Natural killer cell (primary cell): ENCODE results near the gene UTF1. TPM values are rescaled to one million over a fixed set of nuclear protein-coding genes. Genes with fewer than 3 reads are reported as not detected.
"Not testable (repeated sequence)": the region's sequence is repeated elsewhere in the genome, so short reads cannot be mapped to it uniquely, and the experiment has no call there.

ENCODE experiments used
- ATAC-seq, 3 donors: fragments of 150-1000 bp in 2 of 3; fragments of 200-7000 bp in 1 of 3; cut with Tn5 transposase; 1 replicate in 1 of 3; 2 replicates in 2 of 3; pipeline ENCODE4 v1.10.0; 2021; ENCODE audit warnings: mild to moderate bottlenecking in 2 of 3, moderate library complexity in 2 of 3
- DNase-seq, 2 donors: peaks; one replicate each; pipeline versions ENCODE4 v3.0.0 to v3.0.0-alpha.2; 2013 to 2021; ENCODE audit warnings: mixed read lengths in 1 of 2
- H3K27ac ChIP-seq: one replicate; pipeline ENCODE4 v1.5.1; 2013; ENCODE audit warnings: mild to moderate bottlenecking, low read length
- H3K27me3 ChIP-seq: one replicate; pipeline ENCODE4 v1.6.1; 2013; ENCODE audit warnings: low read length; ENCODE audit not compliant: control insufficient read depth, insufficient read depth
- H3K36me3 ChIP-seq: one replicate; pipeline ENCODE4 v1.6.1; 2013; ENCODE audit warnings: low read length; ENCODE audit not compliant: control insufficient read depth, insufficient read depth
- H3K4me1 ChIP-seq: one replicate; pipeline ENCODE4 v1.6.1; 2013; ENCODE audit warnings: low read length; ENCODE audit not compliant: control insufficient read depth, insufficient read depth
- H3K4me3 ChIP-seq: one replicate; pipeline ENCODE4 v1.5.1; 2013; ENCODE audit warnings: low read length
- H3K9me3 ChIP-seq: one replicate; pipeline ENCODE4 v1.6.1; 2013; ENCODE audit warnings: low read length; ENCODE audit not compliant: control insufficient read depth, insufficient read depth
- H3K27ac Mint-ChIP-seq, 2 donors: one replicate each; pipeline ENCODE4 v1.8.0; 2022; ENCODE audit warnings: mild to moderate bottlenecking in 2 of 2, mixed read lengths in 2 of 2, moderate library complexity in 1 of 2
- H3K27me3 Mint-ChIP-seq, 2 donors: one replicate each; pipeline ENCODE4 v1.8.0; 2022; ENCODE audit warnings: low read depth in 2 of 2, mixed read lengths in 2 of 2
- H3K36me3 Mint-ChIP-seq: one replicate; pipeline ENCODE4 v1.8.0; 2022; ENCODE audit warnings: mixed read lengths
- H3K4me1 Mint-ChIP-seq, 2 donors: one replicate each; pipeline ENCODE4 v1.8.0; 2022; ENCODE audit warnings: mixed read lengths in 2 of 2
- H3K4me3 Mint-ChIP-seq: one replicate; pipeline ENCODE4 v1.8.0; 2022; ENCODE audit warnings: mild to moderate bottlenecking, moderate library complexity, mixed read lengths
- H3K9me3 Mint-ChIP-seq, 2 donors: one replicate each; pipeline ENCODE4 v1.8.0; 2022; ENCODE audit warnings: mixed read lengths in 2 of 2
- WGBS: methylation state at CpG from one replicate; pipeline ENCODE4 v1.1.7; 2013; ENCODE audit warnings: missing lambda C conversion rate; ENCODE audit not compliant: insufficient coverage; 5-methylcytosine and 5-hydroxymethylcytosine counted together
- intact Hi-C: fragments of 100-400 bp; cut with micrococcal nuclease; formaldehyde crosslinking; loops from one replicate; pipeline ENCODE4 v1.14.2; 2022
- total RNA-seq, 4 donors: library from RNA; stranded (reverse); fragments of 120-200 nt in 1 of 4; gene quantifications; one replicate each; pipeline versions ENCODE4 v1.2.3 to v1.2.4, GENCODE V29; 2013 to 2022
- TF ChIP-seq, protein P1 (sequence below): fragments of 200-600 bp; IDR thresholded peaks from one replicate; pipeline ENCODE4 v1.8.0; 2022; ENCODE audit warnings: antibody characterized with exemption

The UTF1 gene
- total RNA-seq, 3 donors from 2014 or later (not counting 1 experiment from before 2014, with no cell fraction given): 0.31 to 0.33 TPM; not detected in 1

DNA sequence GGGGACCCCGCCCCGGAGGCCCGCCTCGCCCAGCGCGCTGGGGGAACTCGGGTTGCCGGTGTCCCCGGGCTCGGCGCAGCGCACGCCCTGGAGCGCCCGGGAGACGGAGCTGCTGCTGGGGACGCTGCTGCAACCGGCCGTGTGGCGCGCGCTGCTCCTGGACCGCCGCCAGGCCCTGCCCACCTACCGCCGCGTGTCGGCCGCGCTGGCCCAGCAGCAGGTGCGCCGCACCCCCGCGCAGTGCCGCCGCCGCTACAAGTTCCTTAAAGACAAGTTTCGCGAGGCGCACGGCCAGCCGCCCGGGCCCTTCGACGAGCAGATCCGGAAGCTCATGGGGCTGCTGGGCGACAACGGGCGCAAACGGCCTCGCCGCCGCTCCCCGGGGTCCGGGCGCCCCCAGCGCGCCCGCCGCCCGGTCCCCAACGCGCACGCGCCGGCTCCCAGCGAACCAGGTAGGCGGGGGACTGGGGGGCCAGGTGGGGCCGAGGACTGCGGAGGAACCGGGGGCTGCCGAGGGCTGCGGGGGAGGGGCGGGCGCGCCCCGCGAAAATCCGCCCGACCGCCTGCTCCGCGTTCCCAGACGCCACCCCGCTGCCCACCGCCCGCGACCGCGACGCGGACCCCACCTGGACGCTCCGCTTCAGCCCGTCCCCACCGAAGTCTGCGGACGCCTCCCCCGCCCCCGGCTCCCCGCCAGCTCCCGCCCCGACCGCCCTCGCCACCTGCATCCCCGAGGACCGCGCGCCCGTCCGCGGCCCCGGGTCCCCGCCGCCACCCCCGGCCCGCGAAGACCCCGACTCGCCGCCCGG, 574 bp downstream of the UTF1 start:
- H3K4me3 Mint-ChIP-seq: peak overlapping the region; percentile 53
- intact Hi-C loops: no loop called here
- peaks cover 13% of the 10 kb centered on the region for H3K4me1 ChIP-seq
- peaks cover 0 to 16% of the 10 kb centered on the region in 2 donors for H3K4me1 Mint-ChIP-seq
- peaks cover 43 to 50% of the 10 kb centered on the region in 2 donors for H3K27me3 Mint-ChIP-seq
- no peaks in the 10 kb centered on the region for H3K36me3 Mint-ChIP-seq
- ATAC-seq (peak in 2 of 3 donors; percentile 36 to 43), DNase-seq (peak in 1 of 2 donors; percentile 34)
- no peak overlapping the region for H3K4me3 ChIP-seq
- no peaks in the 10 kb centered on the region for H3K9me3 ChIP-seq
- TF ChIP-seq, protein P1, sequence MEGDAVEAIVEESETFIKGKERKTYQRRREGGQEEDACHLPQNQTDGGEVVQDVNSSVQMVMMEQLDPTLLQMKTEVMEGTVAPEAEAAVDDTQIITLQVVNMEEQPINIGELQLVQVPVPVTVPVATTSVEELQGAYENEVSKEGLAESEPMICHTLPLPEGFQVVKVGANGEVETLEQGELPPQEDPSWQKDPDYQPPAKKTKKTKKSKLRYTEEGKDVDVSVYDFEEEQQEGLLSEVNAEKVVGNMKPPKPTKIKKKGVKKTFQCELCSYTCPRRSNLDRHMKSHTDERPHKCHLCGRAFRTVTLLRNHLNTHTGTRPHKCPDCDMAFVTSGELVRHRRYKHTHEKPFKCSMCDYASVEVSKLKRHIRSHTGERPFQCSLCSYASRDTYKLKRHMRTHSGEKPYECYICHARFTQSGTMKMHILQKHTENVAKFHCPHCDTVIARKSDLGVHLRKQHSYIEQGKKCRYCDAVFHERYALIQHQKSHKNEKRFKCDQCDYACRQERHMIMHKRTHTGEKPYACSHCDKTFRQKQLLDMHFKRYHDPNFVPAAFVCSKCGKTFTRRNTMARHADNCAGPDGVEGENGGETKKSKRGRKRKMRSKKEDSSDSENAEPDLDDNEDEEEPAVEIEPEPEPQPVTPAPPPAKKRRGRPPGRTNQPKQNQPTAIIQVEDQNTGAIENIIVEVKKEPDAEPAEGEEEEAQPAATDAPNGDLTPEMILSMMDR: no peak
- no peaks in the 10 kb centered on the region for H3K36me3 ChIP-seq
- no peak overlapping the region for H3K27ac ChIP-seq
- no peaks in the 10 kb centered on the region for H3K9me3 Mint-ChIP-seq
- H3K27me3 ChIP-seq: peaks cover 26% of the 10 kb centered on the region
- WGBS: 3% methylated on average over 122 of the region's 122 CpGs
- H3K27ac Mint-ChIP-seq: no peak overlapping the region

DNA sequence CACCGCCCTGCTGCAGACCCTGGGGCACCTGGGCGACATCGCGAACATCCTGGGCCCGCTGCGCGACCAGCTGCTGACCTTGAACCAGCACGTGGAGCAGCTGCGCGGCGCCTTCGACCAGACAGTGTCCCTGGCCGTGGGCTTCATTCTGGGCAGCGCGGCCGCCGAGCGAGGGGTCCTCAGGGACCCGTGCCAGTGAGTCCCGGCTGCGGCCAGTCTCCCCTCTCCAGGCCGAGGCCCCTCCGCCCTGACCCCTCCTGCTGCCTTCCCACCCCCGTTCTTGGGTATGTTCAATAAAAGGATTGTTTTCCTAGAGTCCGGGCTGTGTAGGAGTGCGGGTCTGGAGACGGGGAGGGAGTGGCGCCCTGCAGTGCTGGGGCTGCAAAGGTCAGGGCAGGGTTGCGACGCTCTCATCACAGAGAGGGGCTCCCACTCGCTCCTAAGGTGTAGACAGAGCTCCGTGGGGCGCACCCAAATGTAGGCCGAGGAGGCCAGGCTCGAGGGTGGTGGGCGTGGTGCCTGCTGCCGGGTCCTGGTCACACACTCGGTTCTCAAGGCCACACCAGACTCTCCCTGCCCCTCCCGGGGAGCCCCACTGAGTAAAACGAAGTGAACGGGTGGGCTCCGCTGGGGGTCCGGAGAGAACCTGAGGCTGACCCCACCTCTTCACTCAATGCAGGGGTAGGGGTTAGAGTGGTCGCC, 1.4 kb downstream of the UTF1 start:
- TF ChIP-seq, protein P1: no peak
- Histone ChIP-seq H3K4me3 (no peak overlapping the region), H3K4me1 (peaks cover 21% of the 10 kb centered on the region), H3K27me3 (peaks cover 33% of the 10 kb centered on the region), H3K36me3 (no peaks in the 10 kb centered on the region), H3K9me3 (no peaks in the 10 kb centered on the region), H3K27ac (no peak overlapping the region)
- intact Hi-C loops: no loop called here
- Mint-ChIP-seq H3K36me3 (no peaks in the 10 kb centered on the region), H3K9me3 (no peaks in the 10 kb centered on the region), H3K4me3 (no peak overlapping the region), H3K27ac (no peak overlapping the region), H3K27me3 (peaks cover 42 to 45% of the 10 kb centered on the region in 2 donors), H3K4me1 (peaks cover 0 to 22% of the 10 kb centered on the region in 2 donors)
- ATAC-seq (no peak), DNase-seq (no peak)
- 34% methylated on average over 39 of the region's 44 CpGs for WGBS

DNA sequence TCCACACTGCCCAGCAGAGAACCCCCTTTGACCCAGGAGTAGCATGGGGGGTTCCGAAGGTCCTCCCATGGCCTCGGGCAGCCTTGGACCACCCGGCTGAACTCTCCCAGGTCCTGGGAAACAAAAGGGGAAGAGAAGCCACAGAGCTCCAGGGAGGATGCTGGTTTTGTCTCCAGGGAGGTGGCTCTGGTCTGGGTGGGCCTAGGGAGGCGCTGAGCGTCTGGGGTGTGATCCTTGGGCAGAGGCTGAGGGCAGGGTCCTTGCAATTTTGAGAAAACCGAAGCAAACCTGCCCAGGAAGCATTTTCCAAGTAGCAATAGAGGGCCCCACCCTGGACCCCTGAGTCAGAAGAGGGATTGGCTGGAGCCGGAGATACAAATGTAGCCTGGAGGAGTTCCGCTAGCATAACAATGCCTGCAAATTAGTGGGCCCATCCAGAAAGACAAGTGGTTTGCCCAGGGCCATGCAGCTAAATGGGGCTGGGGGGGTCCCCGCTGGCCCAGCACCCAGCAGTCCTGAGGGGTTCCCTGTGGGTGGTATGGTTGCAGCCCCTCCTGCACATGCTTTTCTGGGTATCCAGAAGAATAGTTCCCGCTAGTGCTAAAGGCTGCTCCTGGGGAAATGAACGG, 2.0 kb downstream of the UTF1 start:
- DNase-seq (no peak), ATAC-seq (no peak)
- H3K4me1 Mint-ChIP-seq: peaks cover 0 to 22% of the 10 kb centered on the region in 2 donors
- TF ChIP-seq, protein P1: no peak
- H3K27me3 Mint-ChIP-seq: peaks cover 37 to 38% of the 10 kb centered on the region in 2 donors
- no peaks in the 10 kb centered on the region for H3K9me3 Mint-ChIP-seq
- H3K4me3 Mint-ChIP-seq: no peak overlapping the region
- Histone ChIP-seq H3K27me3 (peaks cover 32% of the 10 kb centered on the region), H3K9me3 (no peaks in the 10 kb centered on the region), H3K4me3 (no peak overlapping the region), H3K4me1 (peaks cover 27% of the 10 kb centered on the region), H3K27ac (no peak overlapping the region), H3K36me3 (no peaks in the 10 kb centered on the region)
- H3K27ac Mint-ChIP-seq: no peak overlapping the region
- intact Hi-C loops: no loop called here
- no peaks in the 10 kb centered on the region for H3K36me3 Mint-ChIP-seq
- 72% methylated on average over 11 of the region's 11 CpGs for WGBS

DNA sequence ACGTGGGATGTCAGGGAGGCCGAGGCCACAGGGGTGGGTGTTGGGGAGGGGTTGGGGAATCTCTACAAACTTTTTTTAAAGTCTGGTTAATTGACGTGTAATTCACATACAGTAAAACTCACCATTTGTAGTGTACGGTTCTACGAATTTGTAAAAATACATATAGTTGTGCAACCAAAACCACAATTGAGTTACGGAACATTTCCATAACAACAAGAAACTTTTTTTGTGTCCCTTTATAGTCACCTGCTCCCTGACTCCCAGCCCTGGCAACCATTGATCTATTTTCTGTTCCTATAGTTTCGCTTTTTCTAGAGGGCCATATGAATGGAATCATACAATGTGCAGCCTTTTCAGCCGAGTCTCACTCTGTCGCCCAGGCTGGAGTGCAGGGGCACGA, 4.8 kb downstream of the UTF1 start:
- H3K4me1 ChIP-seq: peaks cover 27% of the 10 kb centered on the region
- H3K4me3 ChIP-seq, H3K36me3 ChIP-seq, H3K27ac ChIP-seq, intact Hi-C loops, H3K9me3 ChIP-seq, H3K36me3 Mint-ChIP-seq, DNase-seq, H3K9me3 Mint-ChIP-seq: not testable (repeated sequence)
- peak in 1 of 3 donors; percentile 24 for ATAC-seq
- WGBS: 23% methylated on average over 4 of the region's 10 CpGs
- Mint-ChIP-seq H3K4me1 (peaks cover 0 to 21% of the 10 kb centered on the region in 2 donors), H3K27ac (peak overlapping the region in 1 of 2 donors; percentile 64), H3K4me3 (peak overlapping the region; percentile 73), H3K27me3 (peaks cover 23 to 38% of the 10 kb centered on the region in 2 donors)
- peaks cover 29% of the 10 kb centered on the region for H3K27me3 ChIP-seq
